Fibroblast of villous mesenchyme (primary cell): ENCODE data around the gene SQOR. TPM values are rescaled to one million over a fixed set of nuclear protein-coding genes. Genes with fewer than 3 reads are reported as not detected.

Source experiments
- DNase-seq: peaks from one replicate; pipeline ENCODE4 v3.0.0-alpha.2; 2010; ENCODE audit warnings: low read depth
- H3K4me3 ChIP-seq: 2 replicates; pipeline ENCODE4 v1.5.1; 2011; ENCODE audit warnings: low read depth, mild to moderate bottlenecking, low read length
- CTCF ChIP-seq: IDR thresholded peaks from 2 replicates; pipeline ENCODE4 v1.5.1; 2012; ENCODE audit warnings: low read depth, mild to moderate bottlenecking, low read length; ENCODE audit not compliant: insufficient read depth
- total RNA-seq: library from RNA; depleted of rRNA; stranded (reverse); fragments of >200 nt; gene quantifications from 2 replicates; pipeline ENCODE4 v1.2.3, GENCODE V29; 2012

Gene SQOR
- total RNA-seq, 1 donor: 81.6 TPM

- TF ChIP-seq CTCF: peak; percentile 42
- DNase-seq: no peak
- no peak overlapping the region for H3K4me3 ChIP-seq
Observed at GRCh38 chr15:45715528-45715927, 80.7 kb downstream of the SQOR start.

GRCh38 chr15:45719490-45719889, 84.7 kb downstream of the SQOR start:
- TF ChIP-seq CTCF: no peak
- DNase-seq: peak; percentile 39
- no peak overlapping the region for H3K4me3 ChIP-seq

GRCh38 chr15:45720183-45720582, 85.4 kb downstream of the SQOR start:
- no peak for TF ChIP-seq CTCF
- H3K4me3 ChIP-seq: no peak overlapping the region
- no peak for DNase-seq

- no peak overlapping the region for H3K4me3 ChIP-seq
- TF ChIP-seq CTCF: no peak
- DNase-seq: no peak
Observed at GRCh38 chr15:45728641-45729040, 93.8 kb downstream of the SQOR start.

- TF ChIP-seq CTCF: no peak
- no peak overlapping the region for H3K4me3 ChIP-seq
- DNase-seq: no peak
Observed at GRCh38 chr15:45729141-45729540, 94.3 kb downstream of the SQOR start.

- no peak for TF ChIP-seq CTCF
- no peak for DNase-seq
- H3K4me3 ChIP-seq: no peak overlapping the region
Observed at GRCh38 chr15:45731343-45731742, 96.5 kb downstream of the SQOR start.

GRCh38 chr15:45732662-45733061, 97.8 kb downstream of the SQOR start:
- DNase-seq: no peak

More at GRCh38 chr15:45732662-45733061, 97.8 kb downstream of the SQOR start:
- no peak for TF ChIP-seq CTCF
- H3K4me3 ChIP-seq: no peak overlapping the region
